K562 (cell line): ENCODE data around the gene STXBP5L. TPM values are rescaled to one million over a fixed set of nuclear protein-coding genes. Genes with fewer than 3 reads are reported as not detected.
"Not testable (repeated sequence)": the region's sequence is repeated elsewhere in the genome, so short reads cannot be mapped to it uniquely, and the experiment has no call there.

ENCODE experiments used
- ATAC-seq: fragments of 200-7000 bp; cut with Tn5 transposase; 3 replicates; pipeline ENCODE4 v1.9.1; 2020; ENCODE audit warnings: moderate library complexity
- BruUV-seq: library from RNA; stranded (reverse); fragments of 400-500 nt; replicated peaks from 2 replicates; lab custom pipeline; 2021; lab: Mats Ljungman, UMichigan
- CTCF ChIA-PET: fragments of 300-600 bp; formaldehyde crosslinking; extraction: SDS; loops from one replicate; lab custom pipeline; 2021; ENCODE audit warnings: low intra/inter-chr PET ratio; lab: Yijun Ruan, JAX
- POLR2A ChIA-PET: fragments of 300-600, 350-650 bp; sonication (Branson Sonifier 250); formaldehyde crosslinking; extraction: SDS; loops from one replicate; lab custom pipeline; 2021; ENCODE audit warnings: antibody characterized with exemption, inconsistent platforms; lab: Yijun Ruan, JAX
- DNase-seq, 4 experiments: peaks; one replicate each; pipeline versions ENCODE4 v3.0.0 to v3.0.0-alpha.2; 2011 to 2018; ENCODE audit warnings: low spot score in 3 of 4, mixed read lengths in 3 of 4; ENCODE audit errors: extremely low read depth in 1 of 4
- FAIRE-seq: peaks from 2 replicates; lab custom pipeline; 2011; peaks lifted over from hg19 to GRCh38; lab: Jason Lieb, UNC
- H2AFZ ChIP-seq: 2 replicates; pipeline ENCODE4 v1.6.0; 2011; ENCODE audit warnings: low read depth, low read length, control low read depth, inconsistent platforms
- H3K27ac ChIP-seq: fragments of 200-600 bp; 3 replicates; pipeline ENCODE4 v1.8.0; 2011; ENCODE audit warnings: low read depth, mild to moderate bottlenecking, control low read depth, inconsistent platforms, low read length, moderate library complexity, mixed read lengths; ENCODE audit errors: extremely low read depth
- H3K27me3 ChIP-seq, 2 experiments: fragments of 300-600 bp in 1 of 2; 2 replicates in 1 of 2; 3 replicates in 1 of 2; pipeline versions ENCODE4 v1.6.0 to v1.8.0; 2011; ENCODE audit warnings: inconsistent platforms in 2 of 2, low read length in 2 of 2, mild to moderate bottlenecking in 1 of 2, mixed read lengths in 1 of 2, moderate library complexity in 1 of 2; ENCODE audit not compliant: control insufficient read depth in 2 of 2, insufficient read depth in 2 of 2
- H3K36me3 ChIP-seq: fragments of 300-600 bp; 3 replicates; pipeline ENCODE4 v1.8.0; 2011; ENCODE audit warnings: mild to moderate bottlenecking, low read length, inconsistent platforms; ENCODE audit not compliant: control insufficient read depth, insufficient read depth
- H3K4me1 ChIP-seq, 2 experiments: fragments of 200-600 bp in 1 of 2; replicated peaks in 1 of 2; 2 replicates in 1 of 2; 3 replicates in 1 of 2; pipeline versions ENCODE4 v1.5.1 to v1.8.0; 2011; ENCODE audit warnings: inconsistent platforms in 2 of 2, low read length in 2 of 2, mild to moderate bottlenecking in 1 of 2, mixed read lengths in 1 of 2, moderate library complexity in 1 of 2; ENCODE audit not compliant: control insufficient read depth in 2 of 2, insufficient read depth in 2 of 2
- H3K4me2 ChIP-seq: 2 replicates; pipeline ENCODE4 v1.6.1; 2011; ENCODE audit warnings: low read length, control low read depth, inconsistent platforms, mixed read lengths; ENCODE audit not compliant: insufficient read depth
- H3K4me3 ChIP-seq: fragments of 200-600 bp; sonication (generic), shearing (Covaris generic); 2 replicates; pipeline ENCODE4 v1.5.1; 2016; ENCODE audit warnings: control low read depth, inconsistent platforms
- H3K79me2 ChIP-seq: fragments of 200-600 bp; 3 replicates; pipeline ENCODE4 v1.8.0; 2011; ENCODE audit warnings: low read length, inconsistent platforms; ENCODE audit not compliant: control insufficient read depth, insufficient read depth
- H3K9ac ChIP-seq, 2 experiments: 2 replicates each; pipeline versions ENCODE4 v1.6.0 to v1.6.1; 2011; ENCODE audit warnings: low read depth in 2 of 2, low read length in 2 of 2, control low read depth in 1 of 2, inconsistent platforms in 1 of 2, mild to moderate bottlenecking in 1 of 2, mixed read lengths in 1 of 2; ENCODE audit not compliant: insufficient read depth in 1 of 2
- H3K9me1 ChIP-seq: one replicate; pipeline ENCODE4 v1.6.0; 2011; ENCODE audit warnings: inconsistent platforms, mild to moderate bottlenecking, low read length, moderate library complexity; ENCODE audit not compliant: control insufficient read depth, insufficient read depth
- H3K9me3 ChIP-seq: replicated peaks from 2 replicates; pipeline ENCODE4 v1.5.1; 2011; ENCODE audit warnings: low read depth, low read length, inconsistent platforms; ENCODE audit not compliant: control insufficient read depth, insufficient read depth
- H4K20me1 ChIP-seq: replicated peaks from 2 replicates; pipeline ENCODE4 v1.6.1; 2011; ENCODE audit warnings: low read length, inconsistent platforms, mixed read lengths; ENCODE audit not compliant: control insufficient read depth, insufficient read depth
- CBFA2T3 ChIP-seq: fragments of 450-650 bp; IDR thresholded peaks from 2 replicates; pipeline ENCODE4 v1.6.1; 2017
- ESRRA ChIP-seq: fragments of 450-650 bp; IDR thresholded peaks from 2 replicates; pipeline ENCODE4 v1.6.1; 2014; ENCODE audit warnings: low read depth, mild to moderate bottlenecking, moderate library complexity, borderline replicate concordance
- HNRNPL ChIP-seq: fragments of 200-400 bp; formaldehyde crosslinking; IDR thresholded peaks from 2 replicates; pipeline ENCODE4 v1.6.1; 2017; ENCODE audit warnings: low read depth, mild to moderate bottlenecking, low read length
- KAT7 ChIP-seq: sonication (generic); formaldehyde crosslinking; IDR thresholded peaks from 2 replicates; pipeline ENCODE4 v1.8.0; 2022; ENCODE audit warnings: missing genetic modification reagents, mild to moderate bottlenecking, borderline replicate concordance
- MXD1 ChIP-seq: fragments of 250-450 bp; sonication (Bioruptor Pico); IDR thresholded peaks from 2 replicates; pipeline ENCODE4 v1.8.0; 2021; ENCODE audit warnings: borderline replicate concordance, mild to moderate bottlenecking, moderate library complexity; ENCODE audit not compliant: poor library complexity, severe bottlenecking
- STAT5B ChIP-seq: fragments of 250-450 bp; sonication (Bioruptor Pico); IDR thresholded peaks from 2 replicates; pipeline ENCODE4 v1.8.0; 2021; ENCODE audit warnings: mild to moderate bottlenecking, inconsistent platforms
- USF1 ChIP-seq: sonication (generic); formaldehyde crosslinking; IDR thresholded peaks from 2 replicates; pipeline ENCODE4 v1.9.0; 2022; ENCODE audit warnings: mild to moderate bottlenecking, missing genetic modification reagents
- ZBED1 ChIP-seq: IDR thresholded peaks from 2 replicates; pipeline ENCODE4 v1.6.1; 2014
- ZFP30 ChIP-seq: fragments of 250-450 bp; sonication (Bioruptor Pico); IDR thresholded peaks from 2 replicates; pipeline ENCODE4 v1.8.0; 2022; ENCODE audit warnings: moderate library complexity, mild to moderate bottlenecking, inconsistent platforms, borderline replicate concordance
- WGBS: fragments of 100-300 bp; shearing (Covaris generic); methylation state at CpG from one replicate; pipeline ENCODE4 v1.1.6; 2016; ENCODE audit warnings: low coverage, mixed read lengths; ENCODE audit not compliant: insufficient coverage; ENCODE audit errors: missing lambda C conversion rate; 5-methylcytosine and 5-hydroxymethylcytosine counted together
- in situ Hi-C: fragments of 300-500 bp; cut with MboI; formaldehyde crosslinking; loops from 4 replicates; pipeline ENCODE4 v1.15.0; 2018; ENCODE audit warnings: inconsistent platforms, mixed read lengths
- intact Hi-C: fragments of 100-400 bp; cut with micrococcal nuclease; formaldehyde crosslinking; loops from 2 replicates; pipeline ENCODE4 v1.14.2; 2022
- polyA plus RNA-seq, 8 experiments: library from polyadenylated mRNA; depleted of rRNA in 4 of 8; stranded (reverse) in 5 of 8; unstranded in 3 of 8; fragments of >200 nt; fragmentation: Nextera tagmentation in 2 of 8; fragmentation: Illumina TruSeq in 1 of 8; extraction: Ambion mirVana in 2 of 8; extraction: Trizol in 1 of 8; gene quantifications; 2 replicates each; pipeline versions ENCODE4 v1.2.1 to v1.2.3, GENCODE V29; 2011 to 2014; ENCODE audit warnings: inconsistent platforms in 1 of 8, missing spikeins in 1 of 8
- total RNA-seq, 7 experiments: library from RNA; depleted of rRNA in 6 of 7; stranded (reverse); fragments of >200 nt in 6 of 7; fragmentation: Illumina TruSeq in 2 of 7; extraction: Trizol in 2 of 7; gene quantifications; 2 replicates each; pipeline versions ENCODE4 v1.2.1 to v1.2.3, GENCODE V29; 2011 to 2021; ENCODE audit warnings: low replicate concordance in 1 of 7
- TF ChIP-seq, protein P1 (sequence below): fragments of 450-650 bp; IDR thresholded peaks from 2 replicates; pipeline ENCODE4 v1.6.1; 2017; ENCODE audit warnings: mild to moderate bottlenecking, moderate library complexity

STXBP5L gene
- total and polyA plus RNA-seq, 9 of the 15 experiments (the other 6 are each of a cell fraction or from before 2014, with no cell fraction given), result 0.03 to 0.04 (median 0.03) TPM; not detected in 6

- TF ChIP-seq STAT5B (CRISPR knock-in tag), result no peak
- TF ChIP-seq, all 486 proteins: peak for 0
Measured at GRCh38 chr3:121075191-121075590, 167.2 kb downstream of the STXBP5L start (continued).

DNA sequence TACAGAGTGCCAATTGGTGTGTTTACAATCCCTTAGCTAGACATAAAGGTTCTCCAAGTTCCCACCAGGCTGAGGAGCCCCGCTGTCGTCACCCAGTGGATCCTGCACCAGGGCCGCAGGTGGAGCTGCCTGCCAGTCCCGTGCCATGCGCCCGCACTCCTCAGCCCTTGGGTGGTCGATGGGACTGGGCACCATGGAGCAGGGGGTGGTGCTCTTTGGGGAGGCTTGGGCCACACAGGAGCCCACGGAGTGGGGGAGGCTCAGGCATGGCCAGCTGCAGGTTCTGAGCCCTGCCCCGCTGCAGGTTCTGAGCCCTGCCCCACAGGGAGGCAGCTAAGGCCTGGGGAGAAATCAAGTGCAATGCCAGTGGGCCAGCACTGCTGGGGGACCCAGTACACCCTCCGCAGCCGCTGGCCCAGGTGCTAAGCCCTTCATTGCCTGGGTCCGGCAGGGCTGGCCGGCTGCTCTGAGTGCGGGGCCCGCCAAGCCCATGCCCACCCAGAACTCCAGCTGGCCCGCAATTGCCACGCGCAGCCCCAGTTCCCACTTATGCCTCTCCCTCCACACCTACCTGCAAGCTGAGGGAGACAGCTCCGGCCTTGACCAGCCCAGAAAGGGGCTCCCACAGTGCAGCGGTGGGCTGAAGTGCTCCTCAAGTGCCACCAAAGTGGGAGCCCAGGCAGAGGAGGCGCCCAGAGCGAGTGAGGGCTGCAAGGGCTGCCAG is 170.5 kb downstream of the STXBP5L start:
- H3K4me2 ChIP-seq, H2AFZ ChIP-seq, H3K27me3 ChIP-seq, H3K9ac ChIP-seq, in situ Hi-C loops, DNase-seq, H3K79me2 ChIP-seq, H3K9me3 ChIP-seq, ATAC-seq, H3K27ac ChIP-seq, H3K9me1 ChIP-seq, intact Hi-C loops, CTCF ChIA-PET, POLR2A ChIA-PET, H4K20me1 ChIP-seq, H3K4me3 ChIP-seq, H3K4me1 ChIP-seq, BruUV-seq, FAIRE-seq, H3K36me3 ChIP-seq: not testable (repeated sequence)
- WGBS, result 0% methylated on average over 12 of the region's 22 CpGs

DNA sequence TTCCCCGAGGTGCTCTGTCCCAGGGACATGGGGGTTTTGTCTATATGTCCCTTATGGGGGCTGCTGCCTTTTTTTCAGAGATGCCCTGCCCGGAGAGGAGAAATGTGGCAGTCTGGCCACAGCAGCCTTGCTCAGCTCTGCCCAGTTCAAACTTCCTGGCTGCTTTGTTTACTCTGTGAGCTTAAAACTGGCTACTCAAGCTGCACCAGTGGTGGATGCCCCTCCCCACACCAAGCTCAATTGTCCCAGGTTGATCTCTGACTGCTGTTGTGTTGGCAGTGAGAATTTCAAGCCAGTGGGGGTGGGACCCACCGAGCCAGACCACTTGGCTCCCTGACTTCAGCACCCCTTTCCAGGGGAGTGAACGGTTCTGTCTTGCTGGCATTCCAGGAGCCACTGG is 188.9 kb downstream of the STXBP5L start:
- no peaks in the 10 kb centered on the region for H3K9me3 ChIP-seq
- no peak overlapping the region for H3K9ac ChIP-seq
- H3K4me1 ChIP-seq, result no peaks in the 10 kb centered on the region
- CTCF ChIA-PET, result no interaction called here
- H3K4me3 ChIP-seq, result no peak overlapping the region
- TF ChIP-seq, protein P1, sequence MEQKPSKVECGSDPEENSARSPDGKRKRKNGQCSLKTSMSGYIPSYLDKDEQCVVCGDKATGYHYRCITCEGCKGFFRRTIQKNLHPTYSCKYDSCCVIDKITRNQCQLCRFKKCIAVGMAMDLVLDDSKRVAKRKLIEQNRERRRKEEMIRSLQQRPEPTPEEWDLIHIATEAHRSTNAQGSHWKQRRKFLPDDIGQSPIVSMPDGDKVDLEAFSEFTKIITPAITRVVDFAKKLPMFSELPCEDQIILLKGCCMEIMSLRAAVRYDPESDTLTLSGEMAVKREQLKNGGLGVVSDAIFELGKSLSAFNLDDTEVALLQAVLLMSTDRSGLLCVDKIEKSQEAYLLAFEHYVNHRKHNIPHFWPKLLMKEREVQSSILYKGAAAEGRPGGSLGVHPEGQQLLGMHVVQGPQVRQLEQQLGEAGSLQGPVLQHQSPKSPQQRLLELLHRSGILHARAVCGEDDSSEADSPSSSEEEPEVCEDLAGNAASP, result no peak
- no peak for TF ChIP-seq KAT7 (CRISPR knock-in tag)
- no peak for TF ChIP-seq HNRNPL
- TF ChIP-seq USF1 (CRISPR knock-in tag), result no peak
- TF ChIP-seq ZBED1, result no peak
- no peak for TF ChIP-seq MXD1 (CRISPR knock-in tag)
- TF ChIP-seq ESRRA, result no peak
- TF ChIP-seq CBFA2T3, result no peak
- TF ChIP-seq ZFP30, result no peak
- DNase-seq (no peak), FAIRE-seq (no peak), ATAC-seq (no peak)
- H2AFZ ChIP-seq, result no peak overlapping the region
- H4K20me1 ChIP-seq, result no peaks in the 10 kb centered on the region
- POLR2A ChIA-PET, result no interaction called here
- in situ Hi-C loops, result no loop called here
- H3K4me2 ChIP-seq, result no peak overlapping the region
- WGBS, result 0% methylated on average over 1 of the region's 4 CpGs
- H3K36me3 ChIP-seq, result no peaks in the 10 kb centered on the region
- no peaks in the 10 kb centered on the region for H3K27me3 ChIP-seq
- no peaks in the 10 kb centered on the region for H3K9me1 ChIP-seq
- BruUV-seq, result no TSS peak
- intact Hi-C loops, result no loop called here
- H3K27ac ChIP-seq, result no peak overlapping the region
- no peaks in the 10 kb centered on the region for H3K79me2 ChIP-seq
